GF-D8 (cell line): Measurements from ENCODE around the gene ARHGEF10L.
"Not testable (repeated sequence)": the region's sequence is repeated elsewhere in the genome, so short reads cannot be mapped to it uniquely, and the experiment has no call there.

Experiments used
- DNase-seq: peaks from one replicate; lab custom pipeline; 2025; lab: John Stamatoyannopoulos, UW

ARHGEF10L gene

GRCh38 chr1:17539477-17540254 is at the start of gene ARHGEF10L:
ARHGEF10L (plus strand) TSS chr1:17539698; CDS start chr1:17580596, 40,898 bp downstream.
- DNase-seq, result no peak

GRCh38 chr1:17489768-17490417 is 49.6 kb upstream of the ARHGEF10L start:
- not testable (repeated sequence) for DNase-seq

- not testable (repeated sequence) for DNase-seq
Measured at GRCh38 chr1:17490667-17491066, 48.8 kb upstream of the ARHGEF10L start.

- no peak for DNase-seq
Measured at GRCh38 chr1:17494114-17494729, 45.3 kb upstream of the ARHGEF10L start.

GRCh38 chr1:17496419-17496818 is 43.1 kb upstream of the ARHGEF10L start:
- no peak for DNase-seq

- no peak for DNase-seq
Measured at GRCh38 chr1:17498214-17498613, 41.3 kb upstream of the ARHGEF10L start.

GRCh38 chr1:17502326-17502778 is 37.1 kb upstream of the ARHGEF10L start:
- no peak for DNase-seq

GRCh38 chr1:17503146-17503545 is 36.4 kb upstream of the ARHGEF10L start:
- DNase-seq, result no peak

GRCh38 chr1:17507200-17507599 is 32.3 kb upstream of the ARHGEF10L start:
- not testable (repeated sequence) for DNase-seq

- no peak for DNase-seq
Measured at GRCh38 chr1:17507915-17508314, 31.6 kb upstream of the ARHGEF10L start.

- DNase-seq, result no peak
Measured at GRCh38 chr1:17509363-17509762, 30.1 kb upstream of the ARHGEF10L start.

GRCh38 chr1:17510138-17510537 is 29.4 kb upstream of the ARHGEF10L start:
- DNase-seq, result no peak

- no peak for DNase-seq
Measured at GRCh38 chr1:17511188-17511587, 28.3 kb upstream of the ARHGEF10L start.

GRCh38 chr1:17513131-17513530 is 26.4 kb upstream of the ARHGEF10L start:
- no peak for DNase-seq

GRCh38 chr1:17514776-17515175 is 24.7 kb upstream of the ARHGEF10L start:
- no peak for DNase-seq

GRCh38 chr1:17515902-17516301 is 23.6 kb upstream of the ARHGEF10L start:
- DNase-seq, result no peak

- DNase-seq, result no peak
Measured at GRCh38 chr1:17516303-17517214, 22.9 kb upstream of the ARHGEF10L start.

GRCh38 chr1:17520041-17520440 is 19.5 kb upstream of the ARHGEF10L start:
- no peak for DNase-seq

GRCh38 chr1:17520473-17521319 is 18.8 kb upstream of the ARHGEF10L start:
- no peak for DNase-seq

- DNase-seq, result no peak
Measured at GRCh38 chr1:17521946-17522612, 17.4 kb upstream of the ARHGEF10L start.
